ENCODE data around the gene C19orf73.
A peak's percentile ranks its signal among the peaks of the same experiment; 100 is the strongest.
"Not testable (repeated sequence)": the region's sequence is repeated elsewhere in the genome, so short reads cannot be mapped to it uniquely, and the experiment has no call there.

Gene C19orf73

GRCh38 chr19:49101160-49101559 is 17.8 kb downstream of the C19orf73 start:
- no peak for DNase-seq (ENCODE audit: low read depth in 2 of 2)

- no peak for DNase-seq (ENCODE audit: low read depth in 2 of 2)
Observed at GRCh38 chr19:49098795-49099194, 20.1 kb downstream of the C19orf73 start.

DNA sequence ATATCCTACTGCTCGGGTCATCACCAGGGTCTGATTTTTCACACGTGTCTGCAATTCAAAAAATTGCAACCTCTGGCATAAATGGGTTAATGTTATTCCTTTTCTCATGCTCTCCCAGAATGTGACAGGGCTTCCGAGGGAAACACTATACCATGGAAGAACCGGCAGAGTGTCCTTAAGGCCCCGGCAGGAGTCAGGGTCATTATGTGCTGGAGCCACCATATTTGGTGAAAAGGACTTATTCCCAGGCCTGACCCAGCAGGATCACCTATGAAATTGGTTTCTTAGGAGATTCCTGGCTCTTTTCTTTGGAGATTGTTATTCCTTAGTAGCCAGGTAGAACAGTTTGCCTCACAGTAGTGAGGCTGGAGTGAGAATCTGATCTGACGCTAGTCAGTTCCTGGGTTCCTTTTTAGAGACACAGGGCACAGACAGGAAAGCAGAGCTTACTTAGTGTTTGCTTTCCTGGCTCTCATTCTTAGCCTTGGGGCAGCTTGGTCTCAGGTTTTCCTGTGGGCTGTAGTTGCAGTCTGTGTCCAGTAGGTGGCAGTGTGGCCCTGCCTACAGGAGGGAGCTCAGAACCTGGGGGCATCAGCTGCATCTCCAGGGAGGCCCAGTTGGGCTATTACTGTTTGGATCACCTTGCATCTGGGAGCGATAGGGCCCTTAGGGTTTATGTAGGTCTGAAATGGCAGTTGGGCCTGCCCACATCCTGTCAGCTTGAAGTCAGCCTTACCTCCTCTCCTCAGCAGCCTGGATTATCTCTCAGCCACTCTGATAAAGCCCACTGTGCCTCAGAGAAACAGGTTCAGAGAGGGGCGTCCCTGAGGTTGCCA is 21.3 kb downstream of the C19orf73 start:
- DNase-seq (ENCODE audit: low read depth in 2 of 2): peak; percentile 35 to 52

GRCh38 chr19:49094505-49095482 is 24.1 kb downstream of the C19orf73 start:
- no peak for DNase-seq (ENCODE audit: low read depth in 2 of 2)

DNA sequence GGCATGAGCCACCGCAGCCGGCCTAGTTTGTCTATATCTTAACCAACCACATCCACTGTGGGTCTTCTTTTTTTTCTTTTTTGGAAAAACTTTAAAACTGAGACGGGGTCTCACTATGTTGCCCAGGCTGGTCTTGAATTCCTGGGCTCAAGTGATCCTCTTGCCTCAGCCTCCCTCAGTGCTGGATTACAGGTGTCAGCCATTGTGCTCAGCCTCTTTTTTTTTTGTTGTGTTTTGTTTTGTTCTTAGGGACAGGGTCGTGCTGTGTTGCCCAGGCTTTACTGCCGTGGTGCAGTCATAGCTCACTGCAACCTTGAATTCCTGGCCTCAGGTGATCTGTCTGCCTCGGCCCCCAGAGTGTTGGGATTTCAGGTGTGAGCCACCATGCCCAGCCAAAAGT is 26.3 kb downstream of the C19orf73 start:
- DNase-seq (ENCODE audit: low read depth in 2 of 2): no peak

GRCh38 chr19:49091391-49092038 is 27.4 kb downstream of the C19orf73 start:
- no peak for DNase-seq (ENCODE audit: low read depth in 2 of 2)

DNA sequence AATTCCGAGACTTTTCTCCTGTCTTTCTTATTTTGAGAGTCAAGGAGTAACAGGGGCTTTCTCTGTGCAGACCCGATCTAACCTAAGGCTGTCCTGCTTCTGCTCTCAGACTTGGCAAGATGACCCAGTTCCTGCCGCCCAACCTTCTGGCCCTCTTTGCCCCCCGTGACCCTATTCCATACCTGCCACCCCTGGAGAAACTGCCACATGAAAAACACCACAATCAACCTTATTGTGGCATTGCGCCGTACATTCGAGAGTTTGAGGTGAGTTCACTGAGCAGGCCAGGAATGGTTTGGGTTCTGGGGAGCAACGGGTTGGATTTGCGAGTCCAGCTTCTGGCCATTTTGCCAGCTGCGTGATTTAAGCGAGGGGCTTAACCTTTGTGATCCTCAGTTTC is 32.6 kb downstream of the C19orf73 start:
- DNase-seq (ENCODE audit: low read depth in 2 of 2): no peak

GRCh38 chr19:49085868-49086232 is 33.1 kb downstream of the C19orf73 start:
- DNase-seq (ENCODE audit: low read depth in 2 of 2): no peak

DNA sequence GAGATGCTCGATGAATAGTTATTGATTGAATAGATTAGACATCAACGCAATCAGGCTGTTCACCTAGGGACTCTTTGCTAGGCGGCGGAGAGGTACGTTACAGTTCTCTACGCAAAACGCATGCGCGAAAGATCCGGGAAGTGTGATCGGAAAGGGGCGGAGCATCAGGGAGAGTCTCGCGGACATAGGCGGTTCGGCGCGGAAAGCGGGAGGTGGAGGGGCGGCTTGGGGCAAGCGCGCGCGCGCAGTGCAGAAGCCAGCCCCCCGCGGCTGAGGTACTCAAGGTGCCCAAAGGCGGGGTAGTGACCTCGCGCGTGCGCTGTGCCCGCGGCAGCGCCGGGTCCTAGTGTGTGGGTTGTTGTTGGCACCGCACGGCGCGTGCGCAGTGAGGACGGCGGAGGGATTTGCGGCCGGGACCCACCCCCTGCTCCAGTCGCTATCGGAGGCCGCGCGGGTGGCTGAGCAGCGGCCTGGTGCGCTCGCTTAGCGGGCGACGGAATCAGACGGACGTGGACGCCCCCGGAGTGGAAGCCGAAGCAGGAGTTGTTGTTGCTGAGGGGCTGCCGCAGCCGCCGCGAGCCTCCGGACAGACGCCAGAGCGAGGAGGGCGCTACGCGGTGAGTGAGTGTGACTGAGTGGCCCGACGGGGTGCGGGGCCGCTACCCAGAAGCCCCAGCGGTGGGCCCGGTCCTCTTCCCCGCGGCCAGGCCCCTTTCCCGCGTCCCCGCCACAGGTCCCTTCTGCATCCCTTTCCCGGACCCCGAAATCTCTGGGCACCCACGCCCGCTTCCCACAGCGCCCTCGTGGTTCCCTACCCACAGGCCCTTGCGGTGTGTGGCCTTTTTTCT is 33.7 kb downstream of the C19orf73 start, which contains the start of gene SNRNP70:
Gene SNRNP70 (plus strand): TSS at position 432 of the 848 bp plus-strand sequence. CDS start 964 bp downstream, outside the sequence.
- DNase-seq (ENCODE audit: low read depth in 2 of 2): peak; percentile 99 to 100

- DNase-seq (ENCODE audit: low read depth in 2 of 2): no peak
Observed at GRCh38 chr19:49084206-49085019, 34.5 kb downstream of the C19orf73 start.

DNA sequence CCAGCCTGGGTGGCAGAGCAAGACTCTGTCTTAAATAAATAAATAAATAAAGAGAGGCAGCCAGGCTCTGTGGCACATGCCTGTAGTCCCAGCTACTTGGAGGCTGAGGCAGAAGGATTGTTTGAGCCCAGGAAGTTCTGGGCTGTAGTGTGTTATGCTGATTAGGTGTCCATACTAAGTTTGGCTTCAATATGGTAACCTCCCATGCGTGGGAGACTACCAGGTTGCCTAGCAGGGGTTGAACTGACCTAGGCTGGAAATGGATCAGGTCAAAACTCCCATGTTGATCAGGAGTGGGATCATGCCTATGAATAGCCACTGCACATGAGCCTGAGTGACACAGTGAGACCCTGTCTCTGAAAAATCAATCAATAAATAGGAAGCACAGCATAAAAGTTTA is 37.7 kb downstream of the C19orf73 start:
- DNase-seq (ENCODE audit: low read depth in 2 of 2): no peak

GRCh38 chr19:49080392-49080791 is 38.6 kb downstream of the C19orf73 start:
- no peak for DNase-seq (ENCODE audit: low read depth in 2 of 2)

DNA sequence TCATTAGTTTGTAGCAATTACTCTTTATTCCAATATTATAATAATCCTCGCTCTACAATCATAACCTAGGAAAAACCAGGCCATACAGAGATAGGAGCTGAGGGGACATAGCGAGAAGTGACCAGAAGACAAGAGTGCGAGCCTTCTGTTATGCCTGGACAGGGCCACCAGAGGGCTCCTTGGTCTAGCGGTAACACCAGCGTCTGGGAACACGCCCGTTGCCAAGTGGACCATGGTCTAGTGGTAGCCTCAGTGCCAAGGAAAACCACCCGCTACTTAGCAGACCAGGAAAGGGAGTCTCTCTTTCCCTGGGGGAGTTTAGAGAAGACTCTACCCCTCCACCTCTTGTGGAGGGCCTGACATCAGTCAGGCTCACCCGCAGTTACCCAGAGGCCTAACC is 44.1 kb downstream of the C19orf73 start:
- not testable (repeated sequence) for DNase-seq (ENCODE audit: low read depth in 2 of 2)

DNA sequence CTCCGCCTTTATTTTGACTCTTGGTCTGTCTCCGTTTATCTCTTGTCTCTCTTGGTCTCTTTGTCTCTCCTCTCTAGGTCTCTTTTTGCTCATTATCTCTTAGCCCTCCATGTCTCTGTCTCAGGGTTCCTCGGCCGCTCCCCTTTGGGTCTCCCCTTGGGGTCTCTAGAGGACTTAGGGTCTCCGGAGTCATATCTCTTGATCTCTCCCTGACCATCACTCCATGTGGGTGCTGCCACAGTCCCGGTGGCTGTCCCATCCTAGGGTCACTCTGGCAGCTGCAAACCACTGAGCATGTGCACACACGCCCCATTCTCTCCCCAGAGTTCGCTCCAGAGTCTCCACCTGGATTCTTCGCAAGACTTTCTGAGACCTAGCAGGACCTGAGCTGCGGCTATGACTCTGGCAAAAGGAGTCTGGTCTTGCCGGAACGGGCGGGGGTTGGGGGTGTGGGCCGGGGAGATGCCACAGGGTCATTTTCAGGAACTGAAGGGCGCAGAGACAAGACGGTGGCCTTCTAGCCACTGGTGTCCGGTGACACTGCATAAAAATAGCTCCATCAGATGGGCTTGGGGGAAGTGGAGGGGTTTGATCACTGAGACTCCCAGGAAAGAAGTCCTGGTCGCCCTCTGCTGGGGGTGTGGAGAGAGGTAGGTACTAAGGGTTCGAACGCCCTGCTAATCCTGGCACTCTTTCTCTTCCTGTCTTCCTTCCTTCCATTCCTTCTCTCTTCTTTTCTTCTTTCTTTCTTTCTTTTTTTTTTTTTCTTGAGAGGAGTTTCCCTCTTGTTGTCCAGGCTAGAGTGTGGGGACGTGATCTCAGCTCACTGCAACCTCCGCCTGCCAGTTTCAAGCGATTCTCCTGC is 45.2 kb downstream of the C19orf73 start:
- DNase-seq (ENCODE audit: low read depth in 2 of 2): no peak

DNA sequence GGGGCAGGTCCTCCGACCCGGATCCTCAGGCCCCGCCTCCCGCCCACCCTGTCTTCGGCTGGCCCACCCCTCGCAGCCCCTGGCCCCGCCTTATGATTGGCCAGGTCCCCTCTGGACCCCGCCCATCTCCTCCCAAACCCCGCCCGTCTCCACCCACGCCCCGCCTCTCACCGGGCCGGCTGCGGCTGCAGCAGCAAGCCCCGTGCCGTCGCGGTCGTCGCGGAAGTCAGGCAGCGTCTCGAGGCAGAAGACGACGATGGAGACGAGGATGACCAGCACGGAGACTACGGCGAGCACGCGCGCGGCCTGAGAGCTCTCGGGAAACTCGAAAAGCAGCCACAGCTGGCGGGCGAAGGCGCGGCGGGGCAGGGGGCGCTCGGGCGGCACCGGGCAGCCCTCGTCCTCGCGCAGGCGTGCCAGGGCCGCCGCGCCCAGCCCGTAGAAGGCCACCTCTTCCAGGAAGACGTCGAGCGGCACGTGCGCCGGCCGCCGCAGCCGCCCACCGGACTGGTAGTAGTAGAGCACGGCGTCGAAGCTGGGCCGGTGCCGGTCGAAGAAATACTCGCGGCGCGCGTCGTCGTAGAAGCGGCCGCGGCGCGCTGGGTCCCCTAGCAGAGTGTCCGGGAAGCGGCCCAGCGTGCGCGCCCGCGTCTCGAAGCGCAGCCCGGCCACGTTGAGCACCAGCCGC is 46.9 kb downstream of the C19orf73 start:
- DNase-seq (ENCODE audit: low read depth in 2 of 2): no peak

DNA sequence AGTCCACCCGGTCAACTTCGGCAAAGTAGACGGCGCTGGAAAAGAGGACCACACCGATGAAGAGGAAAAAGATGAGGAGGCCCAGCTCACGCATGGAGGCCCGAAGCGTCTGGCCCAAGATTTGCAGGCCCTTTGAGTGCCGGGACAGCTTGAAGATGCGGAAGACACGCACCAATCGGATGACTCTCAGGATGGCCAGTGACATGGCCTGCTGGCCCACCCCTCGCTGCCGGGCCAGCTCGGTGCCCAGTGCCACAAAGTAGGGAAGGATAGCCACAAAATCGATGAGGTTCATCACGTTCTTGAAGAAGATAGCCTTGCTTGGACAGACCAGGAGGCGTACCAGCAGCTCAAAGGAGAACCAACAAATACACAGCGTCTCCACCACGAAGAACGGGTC is 48.5 kb downstream of the C19orf73 start:
- no peak for DNase-seq (ENCODE audit: low read depth in 2 of 2)

DNA sequence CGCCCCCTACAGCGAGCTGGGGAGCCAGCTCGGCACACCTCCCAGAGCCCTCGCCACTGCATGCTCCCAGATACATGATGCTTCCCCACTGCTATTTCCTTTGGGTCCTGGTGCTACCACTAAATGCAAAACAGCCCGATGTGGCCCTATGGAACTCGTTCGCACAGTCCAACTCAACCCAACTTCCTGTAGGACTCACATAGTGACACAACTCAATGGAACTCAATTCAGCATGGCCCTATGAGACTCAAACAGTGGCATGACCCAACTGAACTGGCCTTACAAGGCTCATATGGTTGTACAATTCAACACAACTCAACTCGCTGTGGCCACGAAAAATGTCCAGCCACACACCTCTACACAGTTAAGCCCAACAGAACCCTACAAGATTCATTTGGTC is 49.9 kb downstream of the C19orf73 start:
- no peak for DNase-seq (ENCODE audit: low read depth in 2 of 2)

Measured in stimulated activated CD8-positive, alpha-beta memory T cell treated with anti-CD3 and anti-CD28 coated beads, Interleukin-15, amount 100 ng/mL, for 48 hours (primary cell).